HEK293 (cell line): ENCODE measurements around the gene LAMC3.

ENCODE experiments used
- CTCF ChIP-seq: fragments of 450-650 bp; formaldehyde crosslinking; IDR thresholded peaks from 2 replicates; pipeline ENCODE4 v1.5.1; 2016; ENCODE audit warnings: missing biosample characterization, missing genetic modification characterization
- GLIS2 ChIP-seq: fragments of 450-650 bp; formaldehyde crosslinking; IDR thresholded peaks from 2 replicates; pipeline ENCODE4 v1.5.1; 2016; ENCODE audit warnings: missing biosample characterization, missing genetic modification characterization
- KLF9 ChIP-seq: fragments of 450-650 bp; formaldehyde crosslinking; IDR thresholded peaks from 2 replicates; pipeline ENCODE4 v1.5.1; 2016; ENCODE audit warnings: missing biosample characterization, missing genetic modification characterization, low read depth
- REST ChIP-seq: fragments of 450-650 bp; formaldehyde crosslinking; IDR thresholded peaks from 2 replicates; pipeline ENCODE4 v1.5.1; 2016; ENCODE audit warnings: missing biosample characterization, missing genetic modification characterization
- SETDB1 ChIP-seq: IDR thresholded peaks from one replicate; pipeline ENCODE4 v1.6.1; 2017; ENCODE audit warnings: mild to moderate bottlenecking, low read length, moderate library complexity, mixed read lengths; ENCODE audit not compliant: insufficient read length
- YY2 ChIP-seq: fragments of 450-650 bp; formaldehyde crosslinking; IDR thresholded peaks from 2 replicates; pipeline ENCODE4 v1.5.1; 2016; ENCODE audit warnings: missing biosample characterization, missing genetic modification characterization
- ZNF513 ChIP-seq: fragments of 450-650 bp; IDR thresholded peaks from 2 replicates; pipeline ENCODE4 v1.5.1; 2018; ENCODE audit warnings: missing biosample characterization, missing genetic modification characterization
- ZNF549 ChIP-seq: fragments of 450-650 bp; IDR thresholded peaks from 2 replicates; pipeline ENCODE4 v1.5.1; 2018; ENCODE audit warnings: missing biosample characterization, missing genetic modification characterization, mild to moderate bottlenecking, inconsistent platforms, moderate library complexity
- ZNF560 ChIP-seq: fragments of 450-650 bp; formaldehyde crosslinking; IDR thresholded peaks from 2 replicates; pipeline ENCODE4 v1.5.1; 2017; ENCODE audit warnings: missing biosample characterization, missing genetic modification characterization, borderline replicate concordance

GRCh38 chr9:131048820-131049219, 39.8 kb downstream of the LAMC3 start:
- TF ChIP-seq CTCF (no peak), YY2 (tag by site-specific recombination) (no peak), GLIS2 (no peak), KLF9 (tag by site-specific recombination) (no peak), ZNF549 (tag by site-specific recombination) (no peak), SETDB1 (no peak), ZNF560 (no peak), ZNF513 (tag by site-specific recombination) (no peak), REST (no peak)
